Natural killer cell (primary cell): Measurements from ENCODE around the gene SIRT6. TPM values are rescaled to one million over a fixed set of nuclear protein-coding genes. Genes with fewer than 3 reads are reported as not detected.

Source experiments
- ATAC-seq, 3 donors: fragments of 150-1000 bp in 2 of 3; fragments of 200-7000 bp in 1 of 3; cut with Tn5 transposase; 1 replicate in 1 of 3; 2 replicates in 2 of 3; pipeline ENCODE4 v1.10.0; 2021; ENCODE audit warnings: mild to moderate bottlenecking in 2 of 3, moderate library complexity in 2 of 3
- DNase-seq, 2 donors: peaks; one replicate each; pipeline versions ENCODE4 v3.0.0 to v3.0.0-alpha.2; 2013 to 2021; ENCODE audit warnings: mixed read lengths in 1 of 2
- H3K27ac ChIP-seq: one replicate; pipeline ENCODE4 v1.5.1; 2013; ENCODE audit warnings: mild to moderate bottlenecking, low read length
- H3K27me3 ChIP-seq: one replicate; pipeline ENCODE4 v1.6.1; 2013; ENCODE audit warnings: low read length; ENCODE audit not compliant: control insufficient read depth, insufficient read depth
- H3K36me3 ChIP-seq: one replicate; pipeline ENCODE4 v1.6.1; 2013; ENCODE audit warnings: low read length; ENCODE audit not compliant: control insufficient read depth, insufficient read depth
- H3K4me1 ChIP-seq: one replicate; pipeline ENCODE4 v1.6.1; 2013; ENCODE audit warnings: low read length; ENCODE audit not compliant: control insufficient read depth, insufficient read depth
- H3K4me3 ChIP-seq: one replicate; pipeline ENCODE4 v1.5.1; 2013; ENCODE audit warnings: low read length
- H3K9me3 ChIP-seq: one replicate; pipeline ENCODE4 v1.6.1; 2013; ENCODE audit warnings: low read length; ENCODE audit not compliant: control insufficient read depth, insufficient read depth
- H3K27ac Mint-ChIP-seq, 2 donors: one replicate each; pipeline ENCODE4 v1.8.0; 2022; ENCODE audit warnings: mild to moderate bottlenecking in 2 of 2, mixed read lengths in 2 of 2, moderate library complexity in 1 of 2
- H3K27me3 Mint-ChIP-seq, 2 donors: one replicate each; pipeline ENCODE4 v1.8.0; 2022; ENCODE audit warnings: low read depth in 2 of 2, mixed read lengths in 2 of 2
- H3K36me3 Mint-ChIP-seq: one replicate; pipeline ENCODE4 v1.8.0; 2022; ENCODE audit warnings: mixed read lengths
- H3K4me1 Mint-ChIP-seq, 2 donors: one replicate each; pipeline ENCODE4 v1.8.0; 2022; ENCODE audit warnings: mixed read lengths in 2 of 2
- H3K4me3 Mint-ChIP-seq: one replicate; pipeline ENCODE4 v1.8.0; 2022; ENCODE audit warnings: mild to moderate bottlenecking, moderate library complexity, mixed read lengths
- H3K9me3 Mint-ChIP-seq, 2 donors: one replicate each; pipeline ENCODE4 v1.8.0; 2022; ENCODE audit warnings: mixed read lengths in 2 of 2
- WGBS: methylation state at CpG from one replicate; pipeline ENCODE4 v1.1.7; 2013; ENCODE audit warnings: missing lambda C conversion rate; ENCODE audit not compliant: insufficient coverage; 5-methylcytosine and 5-hydroxymethylcytosine counted together
- intact Hi-C: fragments of 100-400 bp; cut with micrococcal nuclease; formaldehyde crosslinking; loops from one replicate; pipeline ENCODE4 v1.14.2; 2022
- total RNA-seq, 4 donors: library from RNA; stranded (reverse); fragments of 120-200 nt in 1 of 4; gene quantifications; one replicate each; pipeline versions ENCODE4 v1.2.3 to v1.2.4, GENCODE V29; 2013 to 2022
- TF ChIP-seq, protein P1 (sequence below): fragments of 200-600 bp; IDR thresholded peaks from one replicate; pipeline ENCODE4 v1.8.0; 2022; ENCODE audit warnings: antibody characterized with exemption

The SIRT6 gene
- total RNA-seq, 3 donors from 2014 or later (not counting 1 experiment from before 2014, with no cell fraction given), result 29.5 to 37.4 (median 30.5) TPM

DNA sequence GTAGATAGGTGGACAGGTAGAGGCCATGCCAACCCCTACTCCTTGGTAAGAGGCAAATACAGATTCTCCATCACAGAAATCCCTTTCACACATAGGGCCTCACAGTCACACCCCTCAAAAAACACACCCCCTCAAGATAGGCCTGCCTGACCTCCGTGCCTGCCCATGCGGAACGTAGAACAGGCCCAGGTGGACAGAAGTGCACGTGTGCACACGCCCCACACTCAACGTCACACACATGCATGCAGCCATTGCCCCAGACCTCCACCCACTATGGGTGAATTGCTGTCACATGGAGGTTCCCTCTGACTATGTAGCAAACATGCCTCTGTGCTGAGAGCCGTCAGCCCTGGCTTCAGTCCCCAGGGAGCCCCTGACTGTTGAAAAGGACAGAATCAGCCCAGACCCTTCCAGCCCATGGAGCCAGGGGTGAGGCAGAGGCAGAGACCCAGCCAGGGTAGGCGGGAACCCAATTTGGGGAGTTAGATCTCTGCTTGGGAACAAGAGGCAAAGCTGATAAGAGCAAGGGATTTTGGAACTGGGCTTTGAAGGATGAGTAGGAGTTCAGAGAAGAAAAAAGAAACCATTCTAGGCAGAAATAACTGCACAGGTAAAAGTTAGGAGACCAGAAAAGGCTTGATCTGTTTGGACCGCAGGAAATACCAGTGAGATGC is 3.2 kb upstream of the SIRT6 start:
- no peaks in the 10 kb centered on the region for H3K27me3 ChIP-seq
- H3K36me3 Mint-ChIP-seq, result no peaks in the 10 kb centered on the region
- TF ChIP-seq, protein P1, sequence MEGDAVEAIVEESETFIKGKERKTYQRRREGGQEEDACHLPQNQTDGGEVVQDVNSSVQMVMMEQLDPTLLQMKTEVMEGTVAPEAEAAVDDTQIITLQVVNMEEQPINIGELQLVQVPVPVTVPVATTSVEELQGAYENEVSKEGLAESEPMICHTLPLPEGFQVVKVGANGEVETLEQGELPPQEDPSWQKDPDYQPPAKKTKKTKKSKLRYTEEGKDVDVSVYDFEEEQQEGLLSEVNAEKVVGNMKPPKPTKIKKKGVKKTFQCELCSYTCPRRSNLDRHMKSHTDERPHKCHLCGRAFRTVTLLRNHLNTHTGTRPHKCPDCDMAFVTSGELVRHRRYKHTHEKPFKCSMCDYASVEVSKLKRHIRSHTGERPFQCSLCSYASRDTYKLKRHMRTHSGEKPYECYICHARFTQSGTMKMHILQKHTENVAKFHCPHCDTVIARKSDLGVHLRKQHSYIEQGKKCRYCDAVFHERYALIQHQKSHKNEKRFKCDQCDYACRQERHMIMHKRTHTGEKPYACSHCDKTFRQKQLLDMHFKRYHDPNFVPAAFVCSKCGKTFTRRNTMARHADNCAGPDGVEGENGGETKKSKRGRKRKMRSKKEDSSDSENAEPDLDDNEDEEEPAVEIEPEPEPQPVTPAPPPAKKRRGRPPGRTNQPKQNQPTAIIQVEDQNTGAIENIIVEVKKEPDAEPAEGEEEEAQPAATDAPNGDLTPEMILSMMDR, result no peak
- no peak for DNase-seq
- H3K4me1 ChIP-seq, result peaks cover 31% of the 10 kb centered on the region
- H3K27me3 Mint-ChIP-seq, result peaks cover 0 to 4% of the 10 kb centered on the region in 2 donors
- 82% methylated on average over 9 of the region's 9 CpGs for WGBS
- H3K36me3 ChIP-seq, result no peaks in the 10 kb centered on the region
- no peak for ATAC-seq
- H3K4me3 ChIP-seq, result no peak overlapping the region
- peaks cover 13 to 33% of the 10 kb centered on the region in 2 donors for H3K4me1 Mint-ChIP-seq
- H3K9me3 ChIP-seq, result no peaks in the 10 kb centered on the region
- no peaks in the 10 kb centered on the region for H3K9me3 Mint-ChIP-seq
- H3K27ac Mint-ChIP-seq, result no peak overlapping the region
- no peak overlapping the region for H3K27ac ChIP-seq
- intact Hi-C loops, result loop anchor here (5.0 kb wide), 1 partner anchor 198 kb away; the partner anchor contains the start of gene EEF2
- H3K4me3 Mint-ChIP-seq, result peak overlapping the region; percentile 51

DNA sequence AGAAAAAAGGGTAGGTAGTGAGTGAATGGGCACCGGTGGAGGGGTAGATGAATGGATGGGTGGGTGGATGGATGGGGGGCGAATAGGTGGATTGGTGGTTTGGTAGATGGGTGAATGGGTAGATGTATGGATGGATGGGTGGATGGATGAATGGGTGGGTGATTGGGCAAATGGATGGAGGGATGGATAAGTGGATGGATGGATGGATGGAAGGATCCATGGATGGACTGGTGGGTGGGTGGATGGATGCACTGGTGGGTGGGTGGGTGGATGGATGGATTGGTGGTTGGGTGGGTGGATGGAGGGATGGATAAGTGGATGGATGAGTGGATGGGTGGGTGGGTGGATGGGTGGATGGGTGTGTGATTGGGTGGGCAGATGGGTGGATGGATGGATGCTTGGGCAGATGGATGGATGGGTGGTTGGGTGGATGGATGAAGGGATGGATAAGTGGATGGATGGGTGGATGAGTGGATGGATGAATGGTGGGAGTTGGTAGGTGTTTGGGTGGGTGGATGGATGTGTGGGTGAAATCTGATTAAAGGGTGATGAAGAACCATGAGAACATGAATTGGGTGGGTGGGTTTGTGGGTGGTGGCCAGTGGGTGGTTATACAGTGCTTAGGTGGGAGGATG is 2.5 kb upstream of the SIRT6 start:
- DNase-seq (no peak), ATAC-seq (no peak)
- peak overlapping the region in 1 of 2 donors; percentile 42 for H3K27ac Mint-ChIP-seq
- no peaks in the 10 kb centered on the region for H3K36me3 Mint-ChIP-seq
- H3K9me3 Mint-ChIP-seq, result no peaks in the 10 kb centered on the region
- peaks cover 0 to 4% of the 10 kb centered on the region in 2 donors for H3K27me3 Mint-ChIP-seq
- Histone ChIP-seq H3K4me3 (no peak overlapping the region), H3K4me1 (peaks cover 37% of the 10 kb centered on the region), H3K27me3 (no peaks in the 10 kb centered on the region), H3K27ac (no peak overlapping the region), H3K9me3 (no peaks in the 10 kb centered on the region), H3K36me3 (no peaks in the 10 kb centered on the region)
- 94% methylated on average over 2 of the region's 2 CpGs for WGBS
- peak overlapping the region; percentile 51 for H3K4me3 Mint-ChIP-seq
- TF ChIP-seq, protein P1, result no peak
- intact Hi-C loops, result loop anchor here (5.0 kb wide), 1 partner anchor 198 kb away; the partner anchor contains the start of gene EEF2
- peaks cover 14 to 34% of the 10 kb centered on the region in 2 donors for H3K4me1 Mint-ChIP-seq

DNA sequence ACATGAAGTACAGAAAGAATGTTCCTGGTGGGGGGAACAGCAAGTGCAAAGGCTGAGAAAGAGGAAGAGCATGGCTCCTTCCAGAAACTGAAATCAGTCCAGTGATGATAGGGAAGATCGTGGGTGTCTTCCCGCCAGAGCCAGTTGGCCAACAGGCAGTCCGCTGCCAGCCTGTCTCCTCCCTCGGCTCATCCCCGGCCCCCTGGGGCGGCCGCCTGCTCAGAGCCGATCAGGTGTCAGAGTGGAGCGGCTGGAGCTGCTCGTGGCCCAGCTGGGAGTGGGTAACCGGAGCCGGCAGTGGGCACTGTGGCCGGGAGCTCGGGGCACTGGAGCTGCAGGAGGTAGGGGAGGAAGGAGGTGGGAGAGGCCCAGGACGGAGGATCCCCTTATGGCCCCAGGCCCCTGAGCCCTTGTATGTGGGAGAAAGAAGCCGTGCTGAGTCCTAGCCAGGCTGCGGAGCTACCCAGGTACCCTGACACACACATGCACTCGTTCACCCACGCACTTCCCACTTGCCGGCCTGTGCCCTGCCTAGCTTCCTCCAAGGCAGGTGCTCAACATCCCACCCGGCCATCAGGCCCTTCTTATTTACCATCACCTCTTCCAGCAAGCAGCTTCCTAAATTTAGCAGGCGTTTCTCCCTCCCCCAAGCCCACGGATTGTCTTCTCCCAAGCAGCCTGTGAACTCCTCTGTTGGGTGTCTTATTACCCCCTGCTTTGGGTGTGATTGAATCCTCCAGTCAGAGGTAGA is 1.8 kb upstream of the SIRT6 start:
- Mint-ChIP-seq H3K9me3 (no peaks in the 10 kb centered on the region), H3K4me3 (peak overlapping the region; percentile 59), H3K27me3 (peaks cover 0 to 4% of the 10 kb centered on the region in 2 donors), H3K36me3 (no peaks in the 10 kb centered on the region), H3K27ac (peak overlapping the region in 1 of 2 donors; percentile 42), H3K4me1 (peaks cover 20 to 41% of the 10 kb centered on the region in 2 donors)
- Histone ChIP-seq H3K4me3 (no peak overlapping the region), H3K27me3 (no peaks in the 10 kb centered on the region), H3K4me1 (peaks cover 37% of the 10 kb centered on the region), H3K9me3 (no peaks in the 10 kb centered on the region), H3K36me3 (no peaks in the 10 kb centered on the region), H3K27ac (no peak overlapping the region)
- TF ChIP-seq, protein P1, result no peak
- 54% methylated on average over 23 of the region's 23 CpGs for WGBS
- ATAC-seq (no peak), DNase-seq (no peak)
- intact Hi-C loops, result no loop called here
